Natural killer cell (primary cell): ENCODE data around the gene RCAN3. TPM values are rescaled to one million over a fixed set of nuclear protein-coding genes. Genes with fewer than 3 reads are reported as not detected.

Experiments used
- ATAC-seq, 3 donors: fragments of 150-1000 bp in 2 of 3; fragments of 200-7000 bp in 1 of 3; cut with Tn5 transposase; 1 replicate in 1 of 3; 2 replicates in 2 of 3; pipeline ENCODE4 v1.10.0; 2021; ENCODE audit warnings: mild to moderate bottlenecking in 2 of 3, moderate library complexity in 2 of 3
- DNase-seq, 2 donors: peaks; one replicate each; pipeline versions ENCODE4 v3.0.0 to v3.0.0-alpha.2; 2013 to 2021; ENCODE audit warnings: mixed read lengths in 1 of 2
- H3K27ac ChIP-seq: one replicate; pipeline ENCODE4 v1.5.1; 2013; ENCODE audit warnings: mild to moderate bottlenecking, low read length
- H3K27me3 ChIP-seq: one replicate; pipeline ENCODE4 v1.6.1; 2013; ENCODE audit warnings: low read length; ENCODE audit not compliant: control insufficient read depth, insufficient read depth
- H3K36me3 ChIP-seq: one replicate; pipeline ENCODE4 v1.6.1; 2013; ENCODE audit warnings: low read length; ENCODE audit not compliant: control insufficient read depth, insufficient read depth
- H3K4me1 ChIP-seq: one replicate; pipeline ENCODE4 v1.6.1; 2013; ENCODE audit warnings: low read length; ENCODE audit not compliant: control insufficient read depth, insufficient read depth
- H3K4me3 ChIP-seq: one replicate; pipeline ENCODE4 v1.5.1; 2013; ENCODE audit warnings: low read length
- H3K9me3 ChIP-seq: one replicate; pipeline ENCODE4 v1.6.1; 2013; ENCODE audit warnings: low read length; ENCODE audit not compliant: control insufficient read depth, insufficient read depth
- H3K27ac Mint-ChIP-seq, 2 donors: one replicate each; pipeline ENCODE4 v1.8.0; 2022; ENCODE audit warnings: mild to moderate bottlenecking in 2 of 2, mixed read lengths in 2 of 2, moderate library complexity in 1 of 2
- H3K27me3 Mint-ChIP-seq, 2 donors: one replicate each; pipeline ENCODE4 v1.8.0; 2022; ENCODE audit warnings: low read depth in 2 of 2, mixed read lengths in 2 of 2
- H3K36me3 Mint-ChIP-seq: one replicate; pipeline ENCODE4 v1.8.0; 2022; ENCODE audit warnings: mixed read lengths
- H3K4me1 Mint-ChIP-seq, 2 donors: one replicate each; pipeline ENCODE4 v1.8.0; 2022; ENCODE audit warnings: mixed read lengths in 2 of 2
- H3K4me3 Mint-ChIP-seq: one replicate; pipeline ENCODE4 v1.8.0; 2022; ENCODE audit warnings: mild to moderate bottlenecking, moderate library complexity, mixed read lengths
- H3K9me3 Mint-ChIP-seq, 2 donors: one replicate each; pipeline ENCODE4 v1.8.0; 2022; ENCODE audit warnings: mixed read lengths in 2 of 2
- CTCF ChIP-seq: fragments of 200-600 bp; IDR thresholded peaks from one replicate; pipeline ENCODE4 v1.8.0; 2022; ENCODE audit warnings: antibody characterized with exemption
- WGBS: methylation state at CpG from one replicate; pipeline ENCODE4 v1.1.7; 2013; ENCODE audit warnings: missing lambda C conversion rate; ENCODE audit not compliant: insufficient coverage; 5-methylcytosine and 5-hydroxymethylcytosine counted together
- intact Hi-C: fragments of 100-400 bp; cut with micrococcal nuclease; formaldehyde crosslinking; loops from one replicate; pipeline ENCODE4 v1.14.2; 2022
- total RNA-seq, 4 donors: library from RNA; stranded (reverse); fragments of 120-200 nt in 1 of 4; gene quantifications; one replicate each; pipeline versions ENCODE4 v1.2.3 to v1.2.4, GENCODE V29; 2013 to 2022

The RCAN3 gene
- total RNA-seq, 3 donors from 2014 or later (not counting 1 experiment from before 2014, with no cell fraction given) = 4.5 to 8.1 (median 7.9) TPM

- peaks cover 8% of the 10 kb centered on the region for H3K27me3 ChIP-seq
- no peak for TF ChIP-seq CTCF
- Mint-ChIP-seq H3K9me3 (no peaks in the 10 kb centered on the region), H3K4me3 (no peak overlapping the region), H3K27ac (no peak overlapping the region), H3K36me3 (no peaks in the 10 kb centered on the region), H3K4me1 (peaks cover 5 to 6% of the 10 kb centered on the region in 2 donors), H3K27me3 (peaks cover 38 to 51% of the 10 kb centered on the region in 2 donors)
- no peak for DNase-seq
- H3K4me3 ChIP-seq = no peak overlapping the region
- WGBS = 65% methylated on average over 13 of the region's 13 CpGs
- no peak for ATAC-seq
- intact Hi-C loops = no loop called here
- H3K4me1 ChIP-seq = peaks cover 9% of the 10 kb centered on the region
- H3K36me3 ChIP-seq = no peaks in the 10 kb centered on the region
- H3K27ac ChIP-seq = no peak overlapping the region
- H3K9me3 ChIP-seq = no peaks in the 10 kb centered on the region
Measured at GRCh38 chr1:24551290-24551959, 48.8 kb downstream of the RCAN3 start.

DNA sequence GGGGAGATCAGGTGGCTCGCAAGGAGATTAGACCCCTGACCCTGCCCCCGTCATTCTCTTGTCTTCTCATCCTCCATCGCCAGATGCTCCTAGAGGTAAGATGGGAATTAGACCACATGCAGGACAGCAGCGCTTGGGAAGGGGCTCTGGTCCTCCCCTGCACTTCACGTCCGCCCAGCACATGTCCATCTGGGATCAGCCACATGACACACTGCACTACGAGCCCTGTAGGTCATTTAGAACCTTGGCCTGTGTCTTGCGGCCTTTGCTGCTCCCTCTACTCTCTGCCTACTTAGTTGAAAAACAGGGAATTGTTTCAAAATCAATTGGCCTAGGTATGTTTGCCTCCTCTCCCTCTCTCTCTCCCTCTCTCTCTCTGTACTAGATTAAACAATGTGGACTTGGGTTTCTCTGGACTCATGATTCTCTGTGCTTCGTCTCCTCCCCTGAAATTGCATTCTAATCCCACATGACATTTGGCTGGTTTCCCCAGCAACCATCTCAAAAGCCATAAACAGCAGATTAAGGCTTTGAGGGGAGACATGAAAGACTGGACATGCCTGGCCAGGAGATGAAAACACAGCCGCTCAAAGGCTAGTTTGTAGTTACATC lies 49.4 kb downstream of the RCAN3 start:
- intact Hi-C loops = no loop called here
- Histone ChIP-seq H3K4me1 (peaks cover 10% of the 10 kb centered on the region), H3K9me3 (no peaks in the 10 kb centered on the region), H3K4me3 (no peak overlapping the region), H3K27me3 (peaks cover 14% of the 10 kb centered on the region), H3K36me3 (no peaks in the 10 kb centered on the region), H3K27ac (no peak overlapping the region)
- DNase-seq (no peak), ATAC-seq (no peak)
- H3K4me3 Mint-ChIP-seq = no peak overlapping the region
- no peak for TF ChIP-seq CTCF
- H3K9me3 Mint-ChIP-seq = no peaks in the 10 kb centered on the region
- peaks cover 44 to 57% of the 10 kb centered on the region in 2 donors for H3K27me3 Mint-ChIP-seq
- 91% methylated on average over 9 of the region's 10 CpGs for WGBS
- H3K27ac Mint-ChIP-seq = no peak overlapping the region
- H3K36me3 Mint-ChIP-seq = no peaks in the 10 kb centered on the region
- peaks cover 5 to 6% of the 10 kb centered on the region in 2 donors for H3K4me1 Mint-ChIP-seq

DNA sequence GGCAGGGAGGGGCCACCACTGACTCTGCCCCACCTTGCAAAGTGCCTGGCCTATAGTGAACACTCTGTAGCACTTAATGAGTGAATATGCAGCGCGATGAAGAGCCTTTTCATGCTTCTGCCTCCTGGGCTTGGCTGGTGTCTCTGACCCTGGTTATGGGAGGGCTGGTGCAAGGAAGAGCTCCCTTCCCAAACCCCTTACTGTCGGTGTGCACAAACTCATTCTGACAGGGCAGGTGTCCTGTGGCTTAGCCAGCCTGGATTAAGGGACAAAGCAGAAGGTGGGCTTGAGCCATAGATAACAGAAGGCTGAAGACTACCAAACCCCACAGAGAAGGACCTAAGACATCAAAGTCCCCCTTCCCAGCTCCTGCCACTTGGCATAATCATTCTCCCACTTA lies 51.3 kb downstream of the RCAN3 start:
- Histone ChIP-seq H3K4me1 (peaks cover 10% of the 10 kb centered on the region), H3K4me3 (no peak overlapping the region), H3K27ac (no peak overlapping the region), H3K9me3 (no peaks in the 10 kb centered on the region), H3K27me3 (peaks cover 14% of the 10 kb centered on the region), H3K36me3 (no peaks in the 10 kb centered on the region)
- Mint-ChIP-seq H3K4me1 (peaks cover 5 to 6% of the 10 kb centered on the region in 2 donors), H3K36me3 (no peaks in the 10 kb centered on the region), H3K4me3 (no peak overlapping the region), H3K27me3 (peaks cover 46 to 50% of the 10 kb centered on the region in 2 donors), H3K27ac (no peak overlapping the region), H3K9me3 (no peaks in the 10 kb centered on the region)
- ATAC-seq = no peak
- DNase-seq = no peak
- no peak for TF ChIP-seq CTCF
- intact Hi-C loops = no loop called here
- 92% methylated on average over 3 of the region's 3 CpGs for WGBS
